HG03196 (cell line): ENCODE results near the gene GALNT2.

Source experiments
- ATAC-seq: cut with Tn5 transposase; IDR thresholded peaks from one replicate; pipeline ENCODE4 v1.9.1; 2021; ENCODE audit not compliant: unreplicated experiment

The GALNT2 gene

GRCh38 chr1:230176326-230176725 lies 109.3 kb downstream of the GALNT2 start:
- ATAC-seq = no peak

- ATAC-seq = no peak
These were observed 109.9 kb downstream of the GALNT2 start for GRCh38 chr1:230176871-230177411.

GRCh38 chr1:230179249-230179648 lies 112.2 kb downstream of the GALNT2 start:
- ATAC-seq = no peak

- no peak for ATAC-seq
These were observed 118.3 kb downstream of the GALNT2 start for GRCh38 chr1:230185076-230186001.

DNA sequence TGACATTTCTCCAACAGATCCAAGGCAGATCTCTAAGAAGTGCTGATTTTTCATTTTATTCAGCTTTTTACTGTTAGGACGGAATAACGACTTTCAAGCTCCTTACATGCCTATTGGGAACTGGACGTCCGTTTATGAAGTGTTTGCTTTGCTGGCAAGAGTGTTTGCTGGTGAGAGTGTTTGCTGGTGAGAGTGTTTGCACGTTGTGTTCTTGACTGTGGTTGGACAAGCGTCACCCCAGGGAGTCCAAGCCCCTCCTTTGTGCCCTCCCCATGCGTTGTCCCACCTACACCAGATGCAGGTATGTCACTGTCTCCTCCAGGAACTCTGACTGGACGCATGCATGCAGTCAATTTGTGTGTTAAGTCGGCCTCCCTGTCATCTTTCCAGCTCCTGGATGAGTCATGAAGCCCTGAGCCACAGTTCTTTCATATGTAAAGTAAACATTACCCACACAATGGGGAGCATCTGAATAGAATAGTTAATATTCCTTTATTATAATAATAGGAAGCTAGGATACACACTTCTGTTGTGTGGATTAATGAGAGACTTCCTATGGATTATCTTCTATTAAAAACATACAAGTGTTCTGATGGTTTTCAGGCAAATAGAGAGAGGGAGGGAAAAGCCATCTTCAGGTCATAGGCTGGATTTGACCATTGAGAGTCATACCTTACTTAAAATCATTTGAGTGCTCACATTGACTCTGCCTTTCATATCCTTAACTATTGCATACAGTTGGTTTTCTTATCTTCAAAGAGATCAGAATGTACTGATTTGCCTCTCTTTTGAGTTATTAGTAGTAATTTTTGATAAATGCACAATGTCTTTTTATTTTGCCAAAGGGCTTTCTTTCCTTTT lies 119.2 kb downstream of the GALNT2 start:
- ATAC-seq = no peak

DNA sequence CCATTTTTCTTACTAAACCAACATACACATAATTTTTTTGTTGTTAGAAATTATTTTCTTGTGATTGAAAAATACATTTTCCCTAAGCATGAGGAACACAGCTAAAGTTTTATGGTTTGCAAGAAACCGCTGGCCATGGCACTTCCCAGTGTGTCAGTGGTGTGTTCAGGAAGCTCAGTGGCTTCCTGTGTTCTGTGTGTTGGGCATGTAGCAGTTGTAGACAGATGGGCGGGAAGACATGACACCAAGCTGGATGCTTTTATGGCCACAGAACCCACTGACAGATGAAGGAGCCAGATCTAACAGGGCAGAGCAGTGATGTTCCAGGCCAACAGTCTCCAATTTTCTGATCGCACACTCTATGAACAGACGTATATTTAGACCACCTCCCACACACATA lies 119.8 kb downstream of the GALNT2 start:
- ATAC-seq = no peak

- no peak for ATAC-seq
These were observed 120.3 kb downstream of the GALNT2 start for GRCh38 chr1:230187290-230187689.

- ATAC-seq = no peak
These were observed 121.8 kb downstream of the GALNT2 start for GRCh38 chr1:230188826-230189225.

- no peak for ATAC-seq
These were observed 122.3 kb downstream of the GALNT2 start for GRCh38 chr1:230189341-230189740.

GRCh38 chr1:230189824-230190223 lies 122.8 kb downstream of the GALNT2 start:
- no peak for ATAC-seq

DNA sequence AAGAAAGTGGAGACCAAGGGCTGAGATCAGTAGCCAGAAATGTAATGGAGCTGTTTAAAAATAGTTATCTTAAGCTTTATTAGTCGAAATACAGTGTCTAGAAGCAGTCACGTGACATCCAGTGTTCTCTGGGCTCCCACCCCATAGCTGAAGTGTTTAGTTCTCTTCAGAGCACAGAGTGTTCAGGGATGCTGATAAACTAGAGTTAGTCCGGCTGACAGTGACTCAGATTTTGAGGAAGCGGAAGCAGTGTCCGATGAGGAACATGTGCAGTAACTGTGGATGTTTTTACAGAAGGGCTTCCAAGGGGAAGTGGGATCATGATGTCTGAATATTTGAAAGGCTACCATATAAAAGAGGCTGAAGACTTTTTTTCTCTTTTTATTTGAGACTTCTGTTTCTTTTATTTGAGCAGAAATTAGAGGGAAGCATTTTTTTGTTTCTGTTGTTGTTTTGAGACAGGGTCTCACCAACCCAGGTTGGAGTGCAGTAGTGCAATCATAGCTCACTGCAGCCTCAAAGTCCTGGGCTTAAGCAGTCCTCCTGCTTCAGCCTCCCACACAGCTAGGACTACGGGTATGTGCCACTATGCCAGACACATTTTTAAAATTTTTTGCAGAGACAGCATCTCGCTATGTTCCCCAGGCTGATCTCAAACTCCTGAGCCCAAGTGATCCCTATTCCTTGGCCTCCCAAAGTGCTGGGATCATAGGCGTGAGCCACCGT lies 124.2 kb downstream of the GALNT2 start:
- ATAC-seq = no peak

DNA sequence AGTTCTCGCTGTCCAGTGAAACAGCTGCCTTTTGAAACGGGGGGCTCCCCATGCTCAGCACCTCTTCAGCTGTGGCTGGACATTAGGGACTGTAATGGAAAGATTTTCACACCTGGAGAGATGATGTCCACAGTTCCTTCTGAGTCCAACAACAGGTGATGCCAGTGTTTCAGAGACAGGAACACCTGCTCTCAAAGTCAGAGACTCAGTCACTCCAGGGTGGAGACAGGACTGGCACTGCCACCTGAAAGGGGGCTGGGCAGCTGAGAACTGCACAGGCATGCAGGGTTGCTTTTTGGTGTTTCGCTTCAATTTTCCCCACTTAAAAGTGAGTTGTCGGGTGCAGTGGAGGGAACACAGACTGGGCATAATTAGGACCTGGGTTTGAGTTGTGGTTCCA lies 124.8 kb downstream of the GALNT2 start:
- ATAC-seq = no peak

GRCh38 chr1:230194525-230194924 lies 127.5 kb downstream of the GALNT2 start:
- no peak for ATAC-seq

- no peak for ATAC-seq
These were observed 128.2 kb downstream of the GALNT2 start for GRCh38 chr1:230195199-230195598.

GRCh38 chr1:230196077-230196476 lies 129.0 kb downstream of the GALNT2 start:
- ATAC-seq = no peak

DNA sequence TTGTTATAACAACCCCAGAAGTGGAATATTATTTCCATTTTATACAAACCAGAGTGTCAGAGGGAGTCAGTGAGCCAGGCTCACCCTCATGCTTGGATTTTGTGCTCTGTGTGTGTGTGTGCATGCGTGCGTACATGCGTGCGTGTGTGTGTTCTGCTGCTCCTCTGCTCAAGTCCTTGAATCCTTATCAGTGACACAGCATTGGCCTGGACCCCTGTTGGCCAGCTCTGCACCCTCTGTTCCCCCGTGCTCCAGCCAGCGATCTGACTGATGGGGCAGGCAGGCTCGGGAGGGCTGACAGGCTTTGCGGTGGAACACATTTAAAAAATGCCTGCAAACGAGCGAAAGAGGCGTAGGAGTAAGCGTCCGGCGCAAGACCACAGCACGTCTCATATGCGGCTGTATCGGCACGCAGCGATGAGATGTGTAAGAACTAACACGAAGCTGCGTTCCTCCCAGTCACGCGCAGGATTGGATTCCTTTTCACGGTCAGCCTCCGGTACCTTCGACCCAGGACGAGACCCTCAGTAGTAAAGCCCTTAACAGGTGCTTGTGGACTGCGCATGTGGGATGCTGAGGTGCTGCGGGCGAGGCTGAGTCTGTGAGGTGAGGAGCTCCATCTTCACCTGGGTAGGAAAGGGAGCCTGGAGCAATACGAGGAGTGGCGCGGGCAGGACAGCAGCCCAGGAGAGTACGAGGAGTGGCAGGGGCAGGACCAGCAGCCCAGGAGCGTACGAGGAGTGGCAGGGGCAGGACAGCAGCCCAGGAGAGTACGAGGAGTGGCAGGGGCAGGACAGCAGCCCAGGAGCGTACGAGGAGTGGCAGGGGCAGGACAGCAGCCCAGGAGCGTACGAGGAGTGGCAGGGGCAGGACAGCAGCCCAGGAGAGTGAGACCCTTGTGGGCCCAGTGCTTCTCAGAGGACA lies 130.9 kb downstream of the GALNT2 start:
- ATAC-seq = no peak

- no peak for ATAC-seq
These were observed 132.0 kb downstream of the GALNT2 start for GRCh38 chr1:230199034-230199433.

DNA sequence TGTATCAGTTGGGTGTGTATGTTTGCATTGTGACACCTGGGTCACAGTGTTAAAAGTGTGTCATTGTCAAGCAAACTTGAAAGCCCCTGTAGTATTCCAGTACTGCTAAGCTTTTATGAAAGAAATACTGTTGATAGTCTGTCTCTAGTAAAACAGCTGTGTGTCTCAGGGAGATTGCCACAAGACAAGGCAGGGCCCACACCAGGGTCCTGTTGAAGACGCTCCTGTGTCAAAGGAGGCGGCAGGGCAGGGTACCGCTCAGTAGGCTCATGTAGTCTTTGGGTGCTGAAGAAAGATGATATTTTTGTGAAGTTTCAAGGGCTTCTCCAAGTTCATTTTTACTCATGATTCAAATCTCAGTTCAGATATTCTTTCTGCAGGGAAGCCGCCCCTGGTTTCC lies 132.5 kb downstream of the GALNT2 start:
- no peak for ATAC-seq

DNA sequence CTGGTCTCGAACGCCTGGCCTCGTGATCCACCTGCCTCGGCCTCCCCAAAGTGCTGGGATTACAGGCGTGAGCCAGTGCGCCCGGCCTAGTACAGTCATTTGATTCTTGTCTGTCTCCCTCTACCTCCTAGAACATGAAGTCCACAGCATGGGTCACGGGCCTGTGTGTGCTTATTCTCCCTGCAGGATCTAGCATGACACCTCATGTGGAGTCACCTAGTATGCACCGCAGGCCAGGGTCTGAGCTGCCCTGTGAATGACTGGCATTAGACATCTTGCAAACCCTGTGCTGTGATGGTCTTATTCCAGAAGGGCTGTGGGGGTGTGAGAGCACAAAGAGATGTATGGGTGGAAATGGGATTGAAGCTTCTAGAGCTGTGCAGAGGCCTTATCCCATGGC lies 133.2 kb downstream of the GALNT2 start:
- ATAC-seq = no peak

GRCh38 chr1:230201445-230201844 lies 134.4 kb downstream of the GALNT2 start:
- no peak for ATAC-seq
